ENCODE measurements around the gene SPEN. TPM values are rescaled to one million over a fixed set of nuclear protein-coding genes. Genes with fewer than 3 reads are reported as not detected.
A peak's percentile ranks its signal among the peaks of the same experiment; 100 is the strongest.
"Not testable (repeated sequence)": the region's sequence is repeated elsewhere in the genome, so short reads cannot be mapped to it uniquely, and the experiment has no call there.

SPEN gene
- polyA plus RNA-seq, 3 donors from 2014 or later = 1.2 to 46.0 (median 6.0) TPM

GRCh38 chr1:15966956-15967344 lies 119.4 kb downstream of the SPEN start:
- DNase-seq = no peak
- Mint-ChIP-seq H3K4me1 (peaks cover 40 to 62% of the 10 kb centered on the region in 2 donors), H3K27me3 (ENCODE audit: low read depth in 3 of 3) (no peaks in the 10 kb centered on the region), H3K27ac (peak overlapping the region in 3 of 6 donors; percentile 7 to 90 (median 73)), H3K4me3 (peak overlapping the region in 1 of 5 donors; percentile 29), H3K9me3 (no peaks in the 10 kb centered on the region), H3K36me3 (peaks cover 4 to 13% (median 5%) of the 10 kb centered on the region in 3 donors)

- Mint-ChIP-seq H3K9me3 (no peaks in the 10 kb centered on the region), H3K4me1 (peaks cover 40 to 61% of the 10 kb centered on the region in 2 donors), H3K4me3 (no peak overlapping the region), H3K27me3 (ENCODE audit: low read depth in 3 of 3) (no peaks in the 10 kb centered on the region), H3K36me3 (peaks cover 7 to 14% (median 14%) of the 10 kb centered on the region in 3 donors), H3K27ac (peak overlapping the region in 1 of 6 donors; percentile 9)
- no peak for DNase-seq
These were observed 120.7 kb downstream of the SPEN start for GRCh38 chr1:15968172-15968571.

- no peak overlapping the region for H3K27ac Mint-ChIP-seq
- H3K9me3 Mint-ChIP-seq = no peaks in the 10 kb centered on the region
- H3K27me3 Mint-ChIP-seq (ENCODE audit: low read depth in 3 of 3) = peaks cover 0 to 2% (median 0%) of the 10 kb centered on the region in 3 donors
- no peak for DNase-seq
- no peak overlapping the region for H3K4me3 Mint-ChIP-seq
- peaks cover 37 to 57% of the 10 kb centered on the region in 2 donors for H3K4me1 Mint-ChIP-seq
- H3K36me3 Mint-ChIP-seq = peaks cover 7 to 19% (median 10%) of the 10 kb centered on the region in 3 donors
These were observed 121.9 kb downstream of the SPEN start for GRCh38 chr1:15969321-15969880.

DNA sequence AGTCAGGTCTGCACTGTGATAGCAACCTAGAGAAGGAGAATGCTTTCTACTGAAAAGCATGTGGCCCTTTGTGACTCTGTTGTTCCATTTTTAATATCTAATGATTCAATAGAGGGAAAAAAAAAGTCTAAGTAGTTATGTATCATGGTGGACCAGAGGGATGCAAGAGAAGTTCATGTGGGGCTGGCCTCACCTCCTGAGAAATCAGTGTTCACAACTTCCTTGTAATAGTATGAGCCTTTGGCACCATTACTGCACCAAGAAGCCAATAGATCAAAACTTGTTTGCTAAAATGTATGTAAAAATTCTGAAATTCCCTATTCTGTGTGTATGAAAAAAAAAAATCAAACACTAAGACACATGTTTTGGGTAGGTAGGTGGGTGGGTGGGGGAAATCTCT lies 123.4 kb downstream of the SPEN start:
- no peak overlapping the region for H3K4me3 Mint-ChIP-seq
- peaks cover 7 to 19% (median 10%) of the 10 kb centered on the region in 3 donors for H3K36me3 Mint-ChIP-seq
- H3K27ac Mint-ChIP-seq = no peak overlapping the region
- DNase-seq = no peak
- H3K4me1 Mint-ChIP-seq = peaks cover 36 to 55% of the 10 kb centered on the region in 2 donors
- H3K9me3 Mint-ChIP-seq = no peaks in the 10 kb centered on the region
- peaks cover 1 to 5% (median 1%) of the 10 kb centered on the region in 3 donors for H3K27me3 Mint-ChIP-seq (ENCODE audit: low read depth in 3 of 3)

DNA sequence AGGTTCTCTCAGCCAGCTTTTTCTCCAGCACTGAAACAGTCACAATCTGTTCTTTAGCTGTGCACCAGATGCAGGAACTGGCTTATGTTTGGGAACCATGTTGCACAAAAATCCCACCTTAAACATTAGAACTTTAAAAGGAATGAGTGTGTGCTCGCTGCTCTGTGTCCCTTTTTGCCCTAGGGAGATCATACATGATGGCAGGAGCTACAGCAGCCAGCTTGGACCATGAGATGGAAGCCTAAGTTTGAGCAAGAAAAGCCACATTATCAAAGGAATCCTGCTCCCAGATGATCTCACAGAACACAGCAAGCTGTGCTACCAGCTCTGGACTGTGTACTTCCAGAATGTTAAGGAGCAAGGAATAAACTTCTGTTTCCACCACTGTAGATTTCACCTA lies 124.9 kb downstream of the SPEN start:
- Mint-ChIP-seq H3K4me1 (peaks cover 31 to 50% of the 10 kb centered on the region in 2 donors), H3K36me3 (peaks cover 7 to 19% (median 10%) of the 10 kb centered on the region in 3 donors), H3K9me3 (peaks cover 0 to 4% (median 0%) of the 10 kb centered on the region in 6 donors), H3K4me3 (no peak overlapping the region), H3K27me3 (ENCODE audit: low read depth in 3 of 3) (peaks cover 2 to 5% (median 3%) of the 10 kb centered on the region in 3 donors), H3K27ac (no peak overlapping the region)
- no peak for DNase-seq

GRCh38 chr1:15973772-15974171 lies 126.3 kb downstream of the SPEN start:
- Mint-ChIP-seq H3K36me3 (peaks cover 3 to 16% (median 7%) of the 10 kb centered on the region in 3 donors), H3K9me3 (peaks cover 0 to 4% (median 0%) of the 10 kb centered on the region in 6 donors), H3K27ac (peak overlapping the region in 2 of 6 donors; percentile 1 to 2), H3K27me3 (ENCODE audit: low read depth in 3 of 3) (peaks cover 2 to 5% (median 3%) of the 10 kb centered on the region in 3 donors), H3K4me3 (peak overlapping the region in 2 of 5 donors; percentile 28 to 34), H3K4me1 (peaks cover 30 to 38% of the 10 kb centered on the region in 2 donors)
- DNase-seq = no peak

- H3K27ac Mint-ChIP-seq = peak overlapping the region; percentile 76 to 89 (median 82)
- H3K36me3 Mint-ChIP-seq = peaks cover 3 to 16% (median 7%) of the 10 kb centered on the region in 3 donors
- peaks cover 3 to 9% (median 6%) of the 10 kb centered on the region in 3 donors for H3K27me3 Mint-ChIP-seq (ENCODE audit: low read depth in 3 of 3)
- peaks cover 0 to 4% (median 0%) of the 10 kb centered on the region in 6 donors for H3K9me3 Mint-ChIP-seq
- no peak for DNase-seq
- H3K4me1 Mint-ChIP-seq = peaks cover 29 to 35% of the 10 kb centered on the region in 2 donors
- H3K4me3 Mint-ChIP-seq = peak overlapping the region; percentile 80 to 92 (median 87)
These were observed 127.3 kb downstream of the SPEN start for GRCh38 chr1:15974855-15975254.

GRCh38 chr1:15975358-15975804 lies 127.9 kb downstream of the SPEN start:
- Mint-ChIP-seq H3K4me1 (peaks cover 26 to 30% of the 10 kb centered on the region in 2 donors), H3K9me3 (peaks cover 0 to 4% (median 0%) of the 10 kb centered on the region in 6 donors), H3K36me3 (peaks cover 3 to 16% (median 4%) of the 10 kb centered on the region in 3 donors), H3K27me3 (ENCODE audit: low read depth in 3 of 3) (peaks cover 3 to 9% (median 6%) of the 10 kb centered on the region in 3 donors), H3K27ac (peak overlapping the region; percentile 76 to 89 (median 82)), H3K4me3 (peak overlapping the region; percentile 80 to 92 (median 87))
- DNase-seq = peak; percentile 76 to 78 (median 77)

GRCh38 chr1:15975805-15976680 lies 128.5 kb downstream of the SPEN start, which contains the start of gene ZBTB17:
Gene ZBTB17, minus strand, starts transcription at chr1:15976101. Its CDS starts 27,606 bp downstream, at chr1:15948495.
- Mint-ChIP-seq H3K4me1 (peaks cover 26 to 30% of the 10 kb centered on the region in 2 donors), H3K27me3 (ENCODE audit: low read depth in 3 of 3) (peaks cover 3 to 9% (median 6%) of the 10 kb centered on the region in 3 donors), H3K9me3 (peaks cover 0 to 4% (median 0%) of the 10 kb centered on the region in 6 donors), H3K27ac (peak within 1 kb of the TSS; percentile 86 to 94 (median 92)), H3K36me3 (peaks cover 3 to 16% (median 4%) of the 10 kb centered on the region in 3 donors), H3K4me3 (peak within 1 kb of the TSS; percentile 81 to 92 (median 87))
- peak; percentile 92 to 95 (median 94) for DNase-seq

GRCh38 chr1:15977947-15978346 lies 130.4 kb downstream of the SPEN start:
- H3K27ac Mint-ChIP-seq = not testable (repeated sequence)

DNA sequence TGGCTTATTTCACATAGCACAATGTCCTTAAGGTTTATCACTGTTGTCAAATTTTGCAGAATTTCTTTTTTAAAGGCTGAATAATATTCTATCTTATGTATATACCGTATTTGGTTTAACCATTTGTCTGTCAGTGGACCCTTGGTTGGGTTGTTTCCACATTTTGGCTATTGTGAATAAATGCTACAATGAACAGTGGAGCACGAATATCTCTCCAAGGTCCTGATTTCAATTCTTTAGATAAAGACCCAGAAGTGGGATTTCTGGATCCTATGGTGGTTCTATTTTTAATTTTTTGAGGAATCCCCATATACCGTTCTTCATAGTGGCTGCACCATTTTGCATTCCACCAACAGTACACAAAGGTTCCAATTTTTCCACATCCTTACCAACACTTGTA lies 134.2 kb downstream of the SPEN start:
- Mint-ChIP-seq H3K27me3 (ENCODE audit: low read depth in 3 of 3) (peaks cover 2 to 7% (median 4%) of the 10 kb centered on the region in 3 donors), H3K4me1 (peaks cover 1 to 2% of the 10 kb centered on the region in 2 donors), H3K36me3 (no peaks in the 10 kb centered on the region), H3K4me3 (no peak overlapping the region), H3K9me3 (peaks cover 0 to 1% (median 0%) of the 10 kb centered on the region in 6 donors), H3K27ac (no peak overlapping the region)
- no peak for DNase-seq

More at GRCh38 chr1:15977947-15978346, 130.4 kb downstream of the SPEN start:
- H3K9me3 Mint-ChIP-seq; H3K4me3 Mint-ChIP-seq; DNase-seq; H3K36me3 Mint-ChIP-seq; H3K27me3 Mint-ChIP-seq (ENCODE audit: low read depth in 3 of 3): not testable (repeated sequence)
- H3K4me1 Mint-ChIP-seq = peaks cover 25 to 29% of the 10 kb centered on the region in 2 donors

DNA sequence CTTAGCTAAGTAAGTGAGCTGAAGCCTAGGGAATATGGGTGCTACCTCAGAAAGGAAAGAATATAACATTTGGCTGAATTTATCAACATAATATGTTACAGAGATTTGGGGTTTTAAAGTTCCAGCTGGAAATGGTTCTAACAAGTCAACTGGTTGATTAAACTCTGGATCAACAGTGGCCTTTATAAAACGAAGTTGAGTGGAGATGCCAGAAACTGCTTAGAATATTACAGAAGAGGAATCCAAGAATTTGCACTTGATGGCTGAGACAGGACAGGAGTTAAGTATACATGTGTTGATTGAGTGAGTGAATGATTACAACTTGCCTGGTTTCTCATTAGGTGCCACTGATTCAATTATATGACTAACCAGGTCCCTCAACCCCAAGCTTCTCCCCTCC lies 135.8 kb downstream of the SPEN start:
- no peaks in the 10 kb centered on the region for H3K4me1 Mint-ChIP-seq
- H3K27me3 Mint-ChIP-seq (ENCODE audit: low read depth in 3 of 3) = peaks cover 2 to 7% (median 4%) of the 10 kb centered on the region in 3 donors
- H3K36me3 Mint-ChIP-seq = no peaks in the 10 kb centered on the region
- H3K9me3 Mint-ChIP-seq = no peaks in the 10 kb centered on the region
- no peak for DNase-seq
- H3K27ac Mint-ChIP-seq = no peak overlapping the region
- no peak overlapping the region for H3K4me3 Mint-ChIP-seq

DNA sequence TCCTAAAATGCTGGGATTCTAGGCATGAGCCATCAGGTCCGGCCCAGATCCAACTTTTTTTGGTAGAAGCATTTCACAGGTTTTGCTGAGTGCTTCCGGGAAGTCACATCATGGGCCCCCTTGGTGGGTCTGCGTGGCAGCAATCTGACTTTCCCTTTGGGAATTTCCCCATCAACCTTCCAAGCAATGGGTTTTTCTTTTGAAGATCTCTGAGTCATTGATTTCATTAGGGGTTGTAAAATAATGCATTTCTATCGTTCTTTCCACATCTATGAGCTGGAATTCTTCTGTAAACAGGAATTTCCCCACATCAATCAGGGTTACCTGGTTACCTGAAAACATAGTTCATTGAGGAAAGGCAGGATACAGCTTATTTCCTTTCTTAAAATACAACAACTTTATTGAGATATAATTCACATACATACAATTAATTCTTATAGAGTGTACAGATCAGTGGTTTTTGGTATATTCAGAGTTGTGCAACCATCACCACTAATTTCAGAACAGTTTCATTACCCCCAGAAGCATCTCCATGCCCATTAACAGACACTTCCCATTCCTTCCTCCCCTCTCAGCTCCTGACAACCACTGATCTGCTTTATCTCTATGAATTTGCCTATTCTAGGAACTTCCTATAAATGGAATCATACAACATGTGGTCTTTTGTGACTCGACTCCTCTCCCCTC lies 138.2 kb downstream of the SPEN start:
- Mint-ChIP-seq H3K4me3 (no peak overlapping the region), H3K4me1 (no peaks in the 10 kb centered on the region), H3K9me3 (no peaks in the 10 kb centered on the region), H3K27me3 (ENCODE audit: low read depth in 3 of 3) (peaks cover 2 to 3% (median 2%) of the 10 kb centered on the region in 3 donors), H3K27ac (no peak overlapping the region), H3K36me3 (no peaks in the 10 kb centered on the region)
- no peak for DNase-seq

Measured in immature natural killer cell (primary cell).